GM21390 (cell line): ENCODE data around the gene NSUN4.
"Not testable (repeated sequence)": the region's sequence is repeated elsewhere in the genome, so short reads cannot be mapped to it uniquely, and the experiment has no call there.

Source experiments
- ATAC-seq: cut with Tn5 transposase; IDR thresholded peaks from one replicate; pipeline ENCODE4 v1.9.1; 2021; ENCODE audit not compliant: unreplicated experiment

The NSUN4 gene

DNA sequence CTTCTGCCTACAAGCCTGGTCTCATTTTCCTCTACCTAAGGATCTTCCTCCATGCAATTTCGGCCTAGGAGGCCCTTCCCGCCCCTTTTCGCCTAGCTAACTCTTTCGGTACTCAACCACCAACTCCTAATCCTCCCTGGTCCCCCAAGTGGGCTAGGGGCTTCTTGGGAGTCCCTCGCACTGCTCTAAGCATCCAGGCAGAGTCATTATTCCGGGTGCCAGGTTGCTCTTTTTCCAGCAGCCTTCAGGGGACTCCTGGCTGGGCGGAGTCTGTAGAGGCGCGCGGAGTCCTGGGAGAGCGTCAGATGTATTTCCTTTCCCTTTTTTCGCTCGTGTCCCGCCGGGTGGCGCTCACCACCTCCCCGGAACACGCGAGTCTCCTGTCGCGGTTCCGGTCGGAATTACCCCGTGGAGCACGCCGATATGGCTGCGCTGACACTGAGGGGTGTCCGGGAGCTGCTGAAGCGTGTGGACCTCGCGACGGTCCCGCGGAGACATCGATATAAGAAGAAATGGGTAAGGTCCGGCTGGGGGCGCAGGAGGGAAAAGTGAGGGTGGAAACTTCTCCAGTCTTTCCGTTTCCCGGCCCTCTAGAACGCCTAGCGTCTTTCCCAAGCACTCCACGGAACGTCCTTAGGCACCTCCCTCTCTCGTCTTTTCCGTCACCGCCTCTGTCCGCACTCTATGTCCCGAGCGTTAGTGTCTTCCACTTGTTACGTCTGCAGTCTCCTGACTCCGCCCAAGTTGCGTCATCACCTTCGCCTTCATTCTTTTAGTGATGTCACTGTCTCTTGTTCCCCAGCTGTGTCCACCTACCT, at the start of gene NSUN4:
Gene NSUN4, plus strand, starts transcription at position 404 of the 818 bp plus-strand sequence. Its CDS starts 20 bp downstream, at position 424.
- ATAC-seq = peak; percentile 84

DNA sequence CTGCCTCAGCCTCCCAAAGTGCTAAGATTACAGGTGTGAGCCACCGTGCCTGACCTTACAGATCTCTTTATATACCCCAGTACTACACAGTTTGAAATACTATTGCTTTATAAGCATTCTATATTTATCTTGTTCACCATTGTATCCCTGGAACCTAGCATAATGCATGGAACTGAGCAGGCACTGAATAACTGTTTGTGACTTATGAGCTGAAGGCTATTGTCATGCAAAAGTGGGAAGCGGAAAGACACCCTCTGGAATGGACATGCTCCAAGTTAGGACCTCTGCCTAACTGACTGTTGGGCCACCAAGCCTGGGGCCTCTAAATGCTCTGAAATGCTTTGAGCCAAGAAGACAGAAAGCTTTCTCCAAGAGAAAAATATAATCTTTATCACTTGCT, 45.3 kb upstream of the NSUN4 start:
- ATAC-seq = no peak

DNA sequence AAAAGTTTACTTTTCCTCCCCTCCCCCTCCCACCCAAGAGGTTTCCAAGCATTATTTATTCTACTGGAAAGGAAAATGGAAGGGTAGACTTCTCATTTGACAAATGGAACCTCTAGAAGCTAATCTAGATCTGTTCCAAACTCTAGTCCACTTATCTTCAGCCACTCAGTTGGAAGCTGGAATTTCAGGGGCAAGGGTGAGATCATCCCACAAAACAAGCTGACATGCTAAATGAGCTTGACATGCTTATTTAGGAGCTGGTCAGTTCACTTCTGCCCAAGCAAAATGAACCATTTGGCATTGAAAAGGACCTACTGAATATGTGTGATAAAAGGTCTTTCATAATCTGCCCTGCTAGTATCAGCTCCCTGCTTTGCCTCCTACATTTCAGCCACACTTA, 42.2 kb upstream of the NSUN4 start:
- no peak for ATAC-seq

DNA sequence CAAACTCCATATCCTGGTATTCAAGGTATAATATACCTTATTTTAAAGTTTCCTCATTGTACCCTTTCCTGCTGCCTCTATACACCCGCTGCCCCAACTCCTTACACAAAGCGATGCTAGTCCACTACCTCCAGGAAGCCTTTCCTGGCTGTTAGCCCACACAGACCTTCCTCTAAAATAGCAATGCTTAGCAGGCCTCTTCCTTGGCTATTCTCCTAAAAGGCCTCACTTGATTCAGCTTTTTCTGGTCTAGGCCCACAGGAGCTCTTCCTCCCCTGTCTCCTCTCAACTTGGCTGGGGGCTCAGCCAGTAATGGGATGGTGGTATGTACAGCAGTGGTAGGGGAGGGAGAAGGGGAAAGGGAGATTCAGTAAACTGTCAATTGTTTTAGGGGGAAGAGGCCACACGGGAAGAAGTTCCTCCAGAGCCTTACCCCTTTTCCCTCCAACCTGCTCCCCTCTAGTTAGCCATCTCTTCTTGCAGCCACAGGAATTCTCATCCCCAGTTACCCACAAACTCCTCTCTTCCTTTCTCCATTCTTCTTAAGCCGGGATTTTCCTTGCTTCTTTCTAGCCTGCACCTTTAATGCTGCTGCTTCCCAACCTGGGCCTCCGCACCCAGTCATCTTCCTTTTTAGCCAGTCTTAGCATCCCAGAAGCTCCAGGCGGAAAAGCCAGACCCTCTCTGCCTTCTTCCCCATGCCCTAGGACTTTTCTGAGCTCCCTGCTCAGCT, 39.8 kb upstream of the NSUN4 start:
- ATAC-seq = no peak

GRCh38 chr1:46301406-46301807, 39.2 kb upstream of the NSUN4 start:
- ATAC-seq = no peak

DNA sequence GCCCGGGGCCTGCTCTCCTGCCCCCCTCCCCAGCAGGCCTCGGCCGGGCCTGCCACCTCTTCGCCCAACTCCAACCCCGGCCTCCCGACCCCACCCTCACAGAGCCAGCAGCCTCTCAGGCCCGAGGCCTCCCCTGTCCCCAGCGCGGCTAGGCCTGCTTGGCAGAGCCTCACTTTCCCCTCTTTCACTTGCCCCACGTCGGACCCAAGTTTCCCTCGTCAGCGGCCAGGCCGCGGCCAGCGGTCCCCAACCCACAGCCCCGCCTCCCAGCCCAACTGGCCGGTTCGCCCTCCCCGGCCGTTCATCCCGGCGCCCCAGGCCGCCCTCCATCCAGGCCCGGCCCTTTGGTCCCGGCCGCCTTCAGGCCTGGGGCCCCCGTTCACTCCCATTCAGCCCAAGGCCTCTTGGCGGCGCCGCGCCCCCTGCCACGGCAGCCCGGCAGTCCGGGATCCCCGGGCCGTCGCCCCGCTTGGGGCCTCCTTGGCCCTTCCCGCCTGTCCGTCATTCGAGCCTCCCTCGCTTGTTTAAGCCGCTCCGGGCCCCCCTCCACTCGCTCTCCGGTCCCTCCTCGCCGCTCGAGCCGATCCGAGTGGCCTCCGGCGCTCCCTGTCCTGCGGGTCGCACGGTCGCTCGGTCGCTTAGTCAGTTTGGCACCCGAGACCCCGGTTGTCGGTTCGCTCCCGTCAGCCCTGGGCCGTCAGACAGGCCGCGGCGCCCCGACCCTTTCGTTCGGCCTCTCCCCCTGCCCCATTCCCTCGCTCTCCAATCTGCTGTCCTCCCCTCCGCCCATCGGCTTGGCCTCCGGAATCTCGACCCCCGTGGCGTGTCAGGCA, 38.6 kb upstream of the NSUN4 start:
- ATAC-seq = peak; percentile 35

- peak; percentile 6 for ATAC-seq
Measured at GRCh38 chr1:46302641-46303037, 38.0 kb upstream of the NSUN4 start.

GRCh38 chr1:46303038-46303871, 37.4 kb upstream of the NSUN4 start, which contains the start of the genes LRRC41 and UQCRH:
TSS of gene LRRC41 (minus strand) at chr1:46303616. CDS start at chr1:46303322, 294 bp downstream.
TSS of gene UQCRH (plus strand) at chr1:46303698. CDS start at chr1:46303767, 69 bp downstream.
- peak; percentile 68 for ATAC-seq

GRCh38 chr1:46303872-46304326, 36.7 kb upstream of the NSUN4 start:
- no peak for ATAC-seq

DNA sequence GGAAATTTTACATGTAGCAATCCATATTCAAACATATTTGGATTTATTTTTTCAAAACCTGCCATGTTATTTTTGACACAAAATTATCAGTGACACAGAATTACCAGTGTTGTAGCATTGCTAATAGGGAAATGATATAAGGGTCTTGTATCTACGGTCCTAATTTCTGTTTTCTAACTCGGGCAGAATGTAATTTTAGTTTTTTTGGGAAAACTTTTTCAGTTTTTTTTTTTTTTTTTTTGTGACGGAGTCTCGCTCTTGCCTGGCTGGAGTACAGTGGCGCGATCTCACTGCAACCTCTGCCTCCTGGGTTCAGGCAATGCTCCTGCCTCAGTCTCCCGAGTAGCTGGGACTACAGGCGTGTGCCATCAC, 34.5 kb upstream of the NSUN4 start:
- no peak for ATAC-seq

DNA sequence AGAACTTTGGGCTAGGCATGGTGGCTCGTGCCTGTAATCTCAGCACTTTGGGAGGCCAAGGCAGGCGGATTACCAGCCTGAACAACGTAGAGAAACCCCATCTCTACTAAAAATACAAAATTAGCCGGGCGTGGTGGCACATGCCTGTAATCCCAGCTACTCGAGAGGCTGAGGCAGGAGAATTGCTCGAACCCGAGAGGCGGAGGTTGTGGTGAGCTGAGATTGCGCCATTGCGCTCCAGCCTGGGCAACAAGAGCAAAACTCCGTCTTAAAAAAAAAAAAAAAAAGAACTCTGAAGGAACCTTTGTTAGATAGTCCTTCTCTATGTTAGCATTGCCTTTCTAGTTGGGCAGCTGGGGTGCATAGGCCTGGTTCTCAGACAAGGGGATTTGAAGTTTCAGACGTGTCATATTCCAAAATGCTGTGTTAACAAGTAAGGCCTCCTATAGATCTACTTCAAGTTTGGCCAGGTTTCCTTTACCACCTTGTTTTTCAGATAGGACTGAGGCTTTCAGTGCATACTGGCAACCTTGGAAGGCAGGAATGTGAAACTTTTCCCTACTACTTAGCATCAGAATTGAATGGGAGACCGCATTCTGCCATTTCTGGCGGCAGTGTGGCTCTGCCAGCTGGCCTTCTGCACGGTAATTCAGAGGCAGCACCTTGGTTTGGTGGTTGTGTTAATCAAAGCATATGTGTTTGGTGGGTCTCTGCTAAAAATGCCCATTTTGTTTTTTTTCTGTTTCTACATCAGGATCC, 31.0 kb upstream of the NSUN4 start:
- no peak for ATAC-seq

- ATAC-seq = no peak
Measured at GRCh38 chr1:46310321-46310720, 30.3 kb upstream of the NSUN4 start.

GRCh38 chr1:46315669-46316403, 24.8 kb upstream of the NSUN4 start:
- no peak for ATAC-seq

DNA sequence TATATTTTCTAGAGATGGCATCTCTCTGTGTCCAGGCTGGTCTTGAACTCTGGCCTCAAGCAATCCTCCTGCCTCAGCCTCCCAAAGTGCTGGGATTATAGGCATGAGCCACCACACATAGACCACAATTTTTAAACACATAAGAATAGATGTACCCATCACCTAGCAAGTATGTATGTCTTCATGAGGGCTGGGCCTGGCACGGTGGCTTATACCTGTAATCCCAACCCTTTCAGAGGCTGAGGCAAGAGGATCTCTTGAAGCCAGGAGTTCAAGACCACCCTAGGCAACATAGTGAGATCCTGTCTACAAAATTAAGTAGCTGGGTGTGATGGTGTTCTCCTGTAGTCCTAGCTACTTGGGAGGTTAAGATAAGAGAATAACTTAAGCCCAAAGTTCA, 23.3 kb upstream of the NSUN4 start:
- ATAC-seq = no peak

- not testable (repeated sequence) for ATAC-seq
Measured at GRCh38 chr1:46319301-46319700, 21.3 kb upstream of the NSUN4 start.

DNA sequence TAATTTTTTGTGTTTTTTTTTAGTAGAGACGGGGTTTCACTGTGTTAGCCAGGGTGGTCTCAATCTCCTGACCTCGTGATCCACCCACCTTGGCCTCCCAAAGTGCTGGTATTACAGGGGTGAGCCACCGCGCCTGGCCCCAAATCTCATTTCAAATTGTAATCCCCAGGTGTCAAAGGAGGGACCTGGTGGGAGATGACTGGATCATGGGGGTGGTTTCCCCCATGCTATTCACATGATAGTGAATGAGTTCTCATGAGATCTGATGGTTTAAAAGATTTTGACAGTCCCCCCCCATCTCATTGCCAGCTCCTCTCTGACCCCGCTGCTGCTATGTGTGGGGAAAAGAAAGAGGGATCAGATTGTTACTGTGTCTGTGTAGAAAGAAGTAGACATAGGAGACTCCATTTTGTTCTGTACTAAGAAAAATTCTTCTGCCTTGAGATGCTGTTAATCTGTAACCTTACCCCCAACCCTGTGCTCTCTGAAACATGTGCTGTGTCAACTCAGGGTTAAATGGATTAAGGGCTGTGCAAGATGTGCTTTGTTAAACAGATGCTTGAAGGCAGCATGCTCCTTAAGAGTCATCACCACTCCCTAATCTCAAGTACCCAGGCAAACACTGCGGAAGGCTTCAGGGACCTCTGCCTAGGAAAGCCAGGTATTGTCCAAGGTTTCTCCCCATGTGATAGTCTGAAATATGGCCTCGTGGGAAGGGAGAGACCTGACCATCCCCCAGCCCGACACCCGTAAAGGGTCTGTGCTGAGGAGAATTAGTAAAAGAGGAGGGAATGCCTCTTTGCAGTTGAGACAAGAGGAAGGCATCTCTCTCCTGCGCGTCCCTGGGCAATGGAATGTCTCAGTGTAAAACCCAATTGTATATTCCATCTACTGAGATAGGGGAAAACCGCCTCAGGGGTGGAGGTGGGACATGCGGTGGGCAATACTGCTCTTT, 20.4 kb upstream of the NSUN4 start:
- not testable (repeated sequence) for ATAC-seq

DNA sequence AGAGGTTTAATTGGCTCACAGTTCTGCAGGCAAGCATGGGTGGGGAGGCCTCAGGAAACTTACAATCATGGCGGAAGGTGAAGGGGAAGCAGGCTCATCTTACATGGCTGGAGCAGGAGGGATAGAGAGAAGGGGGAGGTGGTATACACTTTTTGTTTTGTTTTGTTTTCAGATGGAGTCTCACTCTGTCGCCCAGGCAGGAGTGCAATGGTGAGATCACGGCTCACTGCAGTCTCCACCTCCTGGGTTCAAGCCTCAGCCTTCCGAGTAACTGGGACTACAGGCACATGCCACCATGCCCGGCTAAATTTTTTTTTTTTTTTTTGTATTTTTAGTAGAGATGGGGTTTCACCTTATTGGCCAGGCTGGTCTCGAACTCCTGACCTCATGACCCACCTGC, 18.4 kb upstream of the NSUN4 start:
- ATAC-seq = not testable (repeated sequence)
